Left colon (tissue), 2 donors: ENCODE measurements around the gene KCNK15. TPM values are rescaled to one million over a fixed set of nuclear protein-coding genes. Genes with fewer than 3 reads are reported as not detected.
"Not testable (repeated sequence)": the region's sequence is repeated elsewhere in the genome, so short reads cannot be mapped to it uniquely, and the experiment has no call there.

ENCODE experiments used
- ATAC-seq: fragments of 200-7000 bp; cut with Tn5 transposase; one replicate; pipeline ENCODE4 v1.9.1; 2020; ENCODE audit warnings: mild to moderate bottlenecking, moderate library complexity
- DNase-seq, 2 donors: peaks; one replicate each; pipeline ENCODE4 v3.0.0-alpha.2; 2020
- intact Hi-C, 2 donors: fragments of 100-400 bp; cut with DNase I in 1 of 2; cut with micrococcal nuclease in 1 of 2; formaldehyde crosslinking; loops; one replicate each; pipeline versions ENCODE4 v1.11.2 to v1.14.0; 2022; cut with DNase I, micrococcal nuclease
- long read RNA-seq: library from polyadenylated mRNA; unstranded; transcript quantifications from one replicate; pipeline ENCODE4 v2.0.0, GENCODE V29; 2021
- total RNA-seq, 2 donors: library from RNA; stranded (reverse); fragmentation: NEBNext Ultra II Directional; extraction: Animal tissue kit (Norgen Biotek cat#: 25700); gene quantifications; one replicate each; pipeline ENCODE4 v1.2.1, GENCODE V29; 2021
- donor health status: DM: no; HTN: no; CAD: no.
- donor health status: DM: yes; HTN: yes; CAD: no.

KCNK15 gene
- under 1 TPM; 0.25 to 0.40 TPM for total RNA-seq
- long read RNA-seq: 0 reads

DNA sequence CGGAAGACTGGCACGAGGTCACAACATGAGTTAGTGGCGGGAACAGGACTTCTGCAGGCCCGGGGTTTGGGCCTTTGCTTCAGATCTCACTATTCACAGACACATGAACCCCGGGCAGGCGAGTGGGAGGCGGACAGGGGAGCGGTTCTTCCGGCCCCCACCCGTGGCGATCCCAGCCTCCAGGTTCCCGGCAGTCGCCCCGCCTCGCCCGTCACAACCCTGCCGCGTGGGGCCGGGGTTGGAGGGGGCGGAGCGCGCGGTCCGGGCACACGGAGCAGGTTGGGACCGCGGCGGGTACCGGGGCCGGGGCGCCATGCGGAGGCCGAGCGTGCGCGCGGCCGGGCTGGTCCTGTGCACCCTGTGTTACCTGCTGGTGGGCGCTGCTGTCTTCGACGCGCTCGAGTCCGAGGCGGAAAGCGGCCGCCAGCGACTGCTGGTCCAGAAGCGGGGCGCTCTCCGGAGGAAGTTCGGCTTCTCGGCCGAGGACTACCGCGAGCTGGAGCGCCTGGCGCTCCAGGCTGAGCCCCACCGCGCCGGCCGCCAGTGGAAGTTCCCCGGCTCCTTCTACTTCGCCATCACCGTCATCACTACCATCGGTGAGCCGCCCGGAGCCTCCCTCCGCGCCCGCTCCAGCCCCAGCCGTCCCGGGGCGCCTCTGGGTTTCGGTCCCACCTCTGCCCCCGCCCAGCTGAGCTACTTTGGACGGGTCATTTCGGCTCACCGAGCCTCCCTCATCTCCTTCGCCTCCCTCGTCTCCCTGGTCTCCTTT is at the start of gene KCNK15:
Gene KCNK15, plus strand, starts transcription at position 268 of the 769 bp plus-strand sequence. Its CDS starts 46 bp downstream, at position 314.
- peak in 1 of 2 donors; percentile 35 for DNase-seq
- intact Hi-C loops: loop anchor here in 1 of 2 donors (5.0 kb wide), 1 partner anchor 122 kb away; no protein-coding TSS in a partner anchor
- peak; percentile 71 for ATAC-seq

- intact Hi-C loops: no loop called here
- DNase-seq: no peak
- no peak for ATAC-seq
Observed at GRCh38 chr20:44696315-44696714, 49.4 kb upstream of the KCNK15 start.

GRCh38 chr20:44697041-44697440 is 48.6 kb upstream of the KCNK15 start:
- DNase-seq, intact Hi-C loops, ATAC-seq: not testable (repeated sequence)

DNA sequence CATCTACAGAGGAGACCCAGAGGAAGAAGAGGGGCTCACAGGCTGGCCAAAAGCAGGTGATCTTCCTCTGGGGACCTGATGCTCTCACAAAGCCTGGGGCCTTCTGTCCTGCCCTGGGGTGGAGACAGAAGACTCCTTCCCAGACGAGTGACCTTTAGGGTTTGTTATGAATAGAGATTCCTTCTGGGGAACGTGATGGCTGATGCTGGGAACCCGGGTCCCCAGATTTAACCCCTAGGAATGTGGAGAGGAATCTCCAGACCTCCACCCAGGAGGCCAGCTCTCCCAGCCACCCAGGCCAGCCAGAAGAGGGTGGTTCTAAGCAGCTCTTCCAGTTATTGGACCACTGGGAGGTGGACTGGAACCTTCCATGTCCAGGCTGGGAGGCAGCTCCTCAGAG is 47.3 kb upstream of the KCNK15 start:
- ATAC-seq: no peak
- intact Hi-C loops: no loop called here
- DNase-seq: no peak

- ATAC-seq: no peak
- intact Hi-C loops: no loop called here
- no peak for DNase-seq
Observed at GRCh38 chr20:44700306-44700705, 45.4 kb upstream of the KCNK15 start.

DNA sequence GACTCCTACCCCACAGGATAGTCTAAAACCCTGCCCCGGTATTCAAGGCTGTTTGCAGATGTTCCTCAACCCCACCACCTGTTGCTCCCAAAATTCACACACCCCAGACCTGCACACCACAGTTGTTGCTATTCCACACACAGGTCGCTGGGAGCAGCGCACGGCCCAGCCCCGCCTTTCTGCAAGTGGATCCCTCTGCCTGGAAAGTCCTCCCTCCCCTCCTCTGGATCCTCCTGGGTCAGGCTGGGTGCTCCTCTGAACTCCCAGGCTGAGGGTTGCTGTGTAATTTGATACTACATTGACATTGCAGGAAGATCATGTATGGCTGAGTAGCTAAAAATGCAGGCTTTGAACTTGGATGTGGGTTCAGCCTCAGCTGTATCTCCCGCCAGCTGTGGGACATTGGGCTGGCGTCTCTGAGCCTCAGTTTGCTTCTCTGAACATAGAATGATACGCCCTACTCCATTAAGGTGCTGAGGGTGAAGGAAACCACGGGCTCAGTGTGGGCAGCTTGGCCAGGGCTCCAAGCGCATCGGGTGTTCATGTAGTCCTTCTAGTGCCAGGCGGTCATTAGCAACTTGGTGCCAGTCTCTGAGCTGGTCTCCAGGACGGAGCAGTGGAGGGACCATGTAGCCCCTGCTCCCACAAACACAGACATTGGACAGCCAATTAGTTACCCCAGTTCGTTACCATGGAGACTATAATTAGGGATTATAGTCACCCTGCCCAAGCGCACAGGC is 44.4 kb upstream of the KCNK15 start:
- DNase-seq: no peak
- ATAC-seq: no peak
- intact Hi-C loops: no loop called here

GRCh38 chr20:44701858-44702256 is 43.8 kb upstream of the KCNK15 start:
- intact Hi-C loops: no loop called here
- DNase-seq (no peak), ATAC-seq (no peak)

GRCh38 chr20:44702776-44703175 is 42.9 kb upstream of the KCNK15 start:
- DNase-seq (peak; percentile 64 to 65), ATAC-seq (peak; percentile 23)
- intact Hi-C loops: no loop called here

GRCh38 chr20:44703183-44703925 is 42.3 kb upstream of the KCNK15 start:
- intact Hi-C loops: no loop called here
- DNase-seq: no peak
- no peak for ATAC-seq

DNA sequence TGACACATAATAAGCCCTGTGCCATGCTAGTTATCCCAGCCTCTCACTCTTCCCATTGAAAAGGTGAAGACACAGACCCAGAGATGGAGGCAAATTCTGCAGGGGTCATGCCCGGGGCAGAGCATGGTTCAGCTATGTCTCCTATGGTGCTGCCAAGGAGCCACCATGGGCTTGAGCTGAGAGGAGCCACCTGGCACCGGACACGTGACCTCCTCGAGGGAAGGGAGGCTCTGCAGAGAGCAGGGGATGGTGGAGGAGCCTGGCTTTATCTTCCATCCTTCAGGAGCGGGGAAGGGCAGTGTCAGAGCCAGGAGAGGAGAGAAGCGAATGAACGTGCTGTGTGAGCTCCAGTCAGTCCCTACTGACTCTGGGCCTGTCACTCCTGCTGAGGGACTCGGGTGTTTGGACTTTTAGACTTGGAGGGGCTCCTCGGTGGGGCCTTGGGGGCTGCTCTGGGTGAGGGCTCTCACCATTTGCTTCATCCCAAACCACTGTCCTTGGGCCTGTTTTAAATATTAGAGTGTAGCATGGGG is 41.6 kb upstream of the KCNK15 start:
- ATAC-seq: no peak

GRCh38 chr20:44704551-44704971 is 41.1 kb upstream of the KCNK15 start:
- ATAC-seq: no peak
- intact Hi-C loops: no loop called here
- no peak for DNase-seq

More for the DNA sequence above, 41.6 kb upstream of the KCNK15 start:
- DNase-seq: no peak
- intact Hi-C loops: no loop called here

DNA sequence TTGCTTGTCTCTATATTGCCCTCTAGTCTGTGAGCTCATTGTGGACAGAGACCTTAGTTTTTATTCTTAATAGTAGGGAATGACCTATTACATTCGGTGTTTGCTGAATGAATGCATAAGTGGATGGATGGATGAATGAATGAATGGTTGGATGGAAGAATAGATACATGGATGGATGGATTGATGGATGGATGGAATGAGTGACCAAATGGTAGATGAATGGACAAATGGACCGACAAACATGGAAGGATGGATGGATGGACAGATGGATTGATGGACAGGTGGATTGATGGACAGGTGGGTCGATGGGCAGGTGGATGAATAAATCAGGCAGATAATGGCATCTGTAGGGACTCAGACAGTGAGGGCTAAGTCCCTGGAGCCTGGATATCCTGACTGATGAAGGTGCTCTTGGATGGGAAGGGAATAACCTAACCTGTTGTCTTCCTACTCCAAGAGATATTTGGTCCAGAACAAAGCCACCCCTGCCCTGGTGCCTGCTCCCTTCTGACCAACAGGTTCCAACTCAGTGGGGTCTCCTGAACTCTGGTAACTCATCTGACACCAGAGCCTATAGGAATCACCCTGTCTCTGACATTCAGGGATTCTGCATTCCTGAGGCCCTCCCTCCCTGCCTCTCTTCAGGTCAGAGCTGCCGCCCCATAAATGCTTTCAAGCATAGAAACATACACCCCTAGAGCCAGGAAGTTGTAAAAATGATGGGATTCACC is 40.1 kb upstream of the KCNK15 start:
- intact Hi-C loops: no loop called here
- DNase-seq: no peak
- ATAC-seq: no peak

DNA sequence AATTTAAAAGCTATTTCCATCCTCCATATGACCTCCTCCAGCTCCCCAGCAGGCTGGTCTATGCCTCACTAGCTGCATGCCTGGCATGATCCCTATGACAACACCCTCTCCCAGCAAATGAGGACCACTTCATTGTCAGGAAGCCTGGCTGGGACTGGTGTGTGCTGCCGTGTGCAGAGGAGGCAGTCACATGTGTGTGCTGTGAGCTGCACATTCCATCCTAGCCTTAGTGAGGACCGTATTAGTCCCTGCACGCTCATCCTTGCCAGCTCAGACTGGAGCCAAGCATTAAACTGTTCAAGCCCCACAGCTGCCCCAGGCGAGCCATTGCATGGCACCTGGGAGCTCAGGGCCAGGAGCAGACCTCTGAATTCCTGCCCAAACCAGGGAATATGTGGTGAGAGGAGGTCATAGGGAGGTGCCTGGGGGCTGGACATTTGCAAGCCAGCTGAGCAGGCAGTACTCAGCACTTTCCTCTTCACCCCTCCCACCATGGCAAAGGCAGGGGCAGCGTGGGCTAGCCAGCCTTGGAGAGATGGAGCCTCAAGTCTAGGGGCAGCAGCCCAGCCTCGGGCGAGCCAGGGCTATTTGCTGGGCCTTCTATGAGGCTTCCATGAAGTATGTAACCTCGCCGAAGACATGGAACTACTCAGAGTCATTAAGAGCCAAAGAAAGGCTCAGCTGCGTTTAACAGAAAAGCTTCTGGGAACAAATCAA is 39.2 kb upstream of the KCNK15 start:
- intact Hi-C loops: no loop called here
- DNase-seq (no peak), ATAC-seq (no peak)

DNA sequence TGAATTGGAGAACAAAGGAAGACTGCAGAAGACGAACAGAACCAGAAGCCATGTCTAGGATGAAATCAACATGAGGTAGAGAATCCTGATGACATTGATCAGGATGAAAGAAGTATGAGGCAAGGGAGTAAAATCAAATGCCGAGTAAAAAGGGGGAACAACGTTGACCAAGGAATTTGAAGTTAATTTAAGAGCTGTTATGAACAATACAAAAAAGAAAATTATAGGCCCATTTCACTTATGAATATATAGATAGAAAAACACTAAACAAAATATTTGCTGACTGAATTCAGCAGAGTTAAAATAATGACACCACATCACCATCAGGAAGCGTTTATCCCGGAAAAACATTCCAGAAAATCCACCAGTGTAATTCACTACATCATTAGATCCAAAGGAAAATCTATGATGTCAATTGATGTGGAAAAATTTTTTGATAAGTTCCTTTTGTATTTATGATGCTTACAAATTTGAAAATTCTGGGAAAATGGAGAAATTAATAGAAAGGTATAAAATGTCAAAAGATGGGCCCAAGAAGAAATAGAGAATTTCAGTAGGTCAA is 38.6 kb upstream of the KCNK15 start:
- DNase-seq: no peak
- no peak for ATAC-seq
- intact Hi-C loops: no loop called here

DNA sequence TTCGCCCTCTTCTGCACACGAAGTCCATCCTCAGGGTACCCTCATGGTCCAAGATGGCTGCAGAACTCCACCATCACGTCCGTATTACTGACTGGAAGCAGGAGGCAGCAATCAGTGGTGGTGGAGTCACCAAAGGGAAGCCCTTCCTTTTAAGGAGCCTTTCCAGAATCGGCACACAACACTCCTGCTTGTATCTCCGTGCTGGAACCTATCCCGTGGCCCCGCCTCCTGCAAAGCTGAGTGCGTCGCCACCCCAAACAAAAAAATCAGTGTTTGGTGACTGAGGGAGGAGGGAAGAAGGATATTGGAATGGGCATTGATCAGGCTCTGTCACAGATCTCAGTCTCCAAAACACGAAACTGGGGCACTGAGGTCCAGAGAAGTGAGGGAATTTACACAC is 36.3 kb upstream of the KCNK15 start:
- intact Hi-C loops: no loop called here
- ATAC-seq: no peak
- DNase-seq: no peak

- intact Hi-C loops: no loop called here
- no peak for DNase-seq
- no peak for ATAC-seq
Observed at GRCh38 chr20:44709797-44710196, 35.9 kb upstream of the KCNK15 start.

GRCh38 chr20:44711237-44711636 is 34.4 kb upstream of the KCNK15 start:
- DNase-seq: no peak
- ATAC-seq: no peak
- intact Hi-C loops: no loop called here
